Measurements from ENCODE around the gene TGFBR2.
A peak's percentile ranks its signal among the peaks of the same experiment; 100 is the strongest.
"Not testable (repeated sequence)": the region's sequence is repeated elsewhere in the genome, so short reads cannot be mapped to it uniquely, and the experiment has no call there.

The TGFBR2 gene

GRCh38 chr3:30657914-30658313 lies 51.5 kb downstream of the TGFBR2 start:
- no peak for DNase-seq (ENCODE audit: low read depth in 2 of 2)

DNA sequence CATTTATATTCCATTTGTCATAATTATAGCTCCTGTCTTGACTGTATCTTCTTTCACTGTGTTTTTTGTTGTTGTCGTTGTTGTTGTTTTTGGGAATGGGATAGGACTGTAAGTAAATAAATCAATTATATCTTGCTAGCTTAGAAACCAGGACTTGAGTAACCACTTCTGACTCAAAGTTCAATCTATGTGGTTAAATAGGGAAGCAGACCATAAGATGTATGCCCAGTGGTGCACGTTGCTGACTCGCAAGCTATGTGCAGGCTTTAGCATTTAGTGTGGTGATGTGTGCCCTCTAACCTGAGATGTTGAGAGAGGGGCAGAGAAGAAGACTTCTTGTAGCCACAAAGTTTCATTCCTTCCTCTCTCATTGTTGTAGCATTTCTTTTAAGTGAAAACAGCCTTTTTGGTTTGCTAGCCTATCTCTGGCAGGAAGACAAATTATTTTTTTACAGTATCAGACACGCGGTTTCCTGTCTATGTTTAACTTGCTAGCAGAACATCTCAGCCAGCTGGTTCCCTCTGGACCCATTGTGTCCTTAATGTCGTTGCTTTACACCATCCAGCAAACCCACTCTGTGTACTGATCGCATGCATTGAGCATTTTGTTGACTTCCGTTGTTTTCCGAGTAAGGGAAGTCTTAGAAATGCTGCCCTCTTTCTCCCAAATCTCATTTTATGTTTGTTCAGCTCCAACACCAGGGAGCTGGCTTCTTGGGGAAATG lies 52.1 kb downstream of the TGFBR2 start:
- DNase-seq (ENCODE audit: low read depth in 2 of 2): peak in 1 of 2 experiments; percentile 59

DNA sequence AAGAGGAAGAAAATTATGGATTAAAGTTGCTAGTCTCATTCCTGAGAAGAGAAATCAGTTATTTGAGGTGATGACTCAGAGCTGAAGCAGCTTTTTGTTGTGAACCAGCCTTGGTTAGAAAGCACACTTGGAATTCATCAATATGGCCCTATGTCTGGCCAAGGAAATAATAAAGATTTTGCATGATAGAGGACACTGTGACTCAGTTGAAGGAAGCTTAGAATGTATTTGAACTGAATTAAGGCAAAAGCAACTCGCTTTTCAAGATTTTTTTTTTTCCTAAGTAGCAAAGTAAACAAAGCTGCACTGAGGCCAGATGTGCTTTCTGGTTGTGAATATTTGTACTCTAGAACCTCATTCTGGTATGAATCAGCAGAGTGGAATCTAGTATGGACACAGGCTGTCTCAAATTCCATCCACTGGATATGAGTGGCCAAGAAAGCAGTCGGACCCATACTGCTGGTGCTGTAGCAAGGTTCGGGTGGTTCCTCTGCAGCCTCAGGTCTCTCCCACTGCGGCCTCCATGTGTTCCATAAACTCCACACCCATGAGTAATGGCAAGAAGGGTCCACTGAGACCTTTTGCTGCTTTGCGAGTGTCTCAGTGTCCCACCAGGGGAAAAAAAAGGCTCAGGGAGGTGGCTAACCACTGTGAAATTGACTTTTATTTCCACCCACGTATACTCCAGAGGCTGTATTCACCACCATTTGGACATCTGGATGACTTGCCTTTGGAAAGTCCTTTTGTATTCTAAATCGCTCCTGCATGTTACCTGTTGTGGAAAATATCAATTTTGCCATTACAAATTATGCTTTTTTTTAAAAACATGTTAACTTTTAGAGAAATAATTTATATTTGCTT lies 53.1 kb downstream of the TGFBR2 start:
- DNase-seq (ENCODE audit: low read depth in 2 of 2): peak; percentile 94 to 95

DNA sequence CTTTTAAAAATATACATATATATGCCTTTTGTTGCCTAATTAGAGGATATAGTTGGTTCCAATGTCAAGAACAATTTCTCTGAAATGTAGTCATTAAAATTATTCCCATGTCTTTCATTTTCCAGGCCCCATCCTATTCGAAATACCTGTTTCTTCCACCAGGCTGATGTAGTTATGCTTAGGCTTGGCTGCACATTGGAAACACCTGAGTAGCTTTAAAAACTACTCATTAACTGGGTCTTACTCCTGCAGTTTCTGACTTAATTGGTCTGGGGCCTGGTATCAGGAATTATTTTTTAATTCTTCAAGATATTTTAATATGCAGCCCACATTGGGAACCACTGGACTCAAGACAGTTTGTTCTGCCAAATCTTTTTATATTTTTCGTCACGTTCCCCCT lies 53.7 kb downstream of the TGFBR2 start:
- no peak for DNase-seq (ENCODE audit: low read depth in 2 of 2)

DNA sequence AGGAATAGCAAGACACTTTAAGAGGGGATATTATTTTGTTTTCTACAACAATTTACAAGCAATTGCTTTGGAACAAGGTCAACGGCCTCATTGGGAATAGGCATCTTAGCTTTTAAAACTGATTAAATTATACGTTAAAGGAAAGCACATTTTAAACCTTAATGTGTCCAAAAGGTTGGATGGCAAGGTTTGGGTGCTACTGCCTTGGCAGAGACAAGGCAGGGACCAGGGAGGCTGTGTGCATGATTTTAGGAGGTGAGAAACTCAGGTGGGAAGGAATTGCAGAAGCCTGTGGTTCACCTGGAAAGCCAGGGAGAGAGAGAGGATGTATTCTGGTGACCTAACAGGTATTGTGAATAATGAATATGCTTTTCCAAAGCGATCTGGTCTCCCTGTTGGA lies 54.3 kb downstream of the TGFBR2 start:
- DNase-seq (ENCODE audit: low read depth in 2 of 2): no peak

DNA sequence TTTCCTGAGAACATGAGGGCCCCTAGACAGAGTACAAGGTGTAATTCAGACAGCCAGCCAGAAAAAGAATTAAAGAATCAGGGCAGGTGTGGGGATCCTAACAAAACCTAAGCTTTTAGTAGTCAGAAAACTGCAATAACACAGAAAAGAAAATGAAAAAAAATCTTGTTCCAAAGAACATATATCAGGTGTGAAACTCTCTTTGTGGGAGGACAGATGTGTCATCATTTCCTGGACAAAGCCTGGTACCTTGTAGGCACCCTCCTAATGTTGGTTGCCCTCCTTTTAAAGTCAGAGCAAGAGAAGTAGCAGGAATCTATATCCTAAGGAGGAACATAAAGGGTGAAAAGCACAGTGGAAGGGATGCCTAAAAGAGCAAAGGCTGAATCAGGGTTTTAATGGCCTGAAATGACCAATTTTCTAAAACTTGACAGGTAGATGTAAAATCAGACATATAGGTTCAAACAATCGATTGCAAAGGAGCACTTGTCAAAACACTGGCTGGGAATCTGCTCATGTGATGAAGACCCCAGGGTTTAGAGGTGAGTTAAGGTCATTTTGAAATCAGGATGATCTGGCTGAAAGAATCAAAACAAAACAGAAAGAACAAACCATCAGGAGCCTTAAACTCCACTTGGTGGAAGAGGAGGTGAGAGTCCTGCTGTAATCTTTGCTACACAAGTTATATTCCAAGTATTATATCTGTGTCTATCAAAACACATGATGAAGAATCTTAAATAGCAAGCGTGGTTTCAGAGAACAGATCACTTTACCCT lies 54.9 kb downstream of the TGFBR2 start:
- no peak for DNase-seq (ENCODE audit: low read depth in 2 of 2)

DNA sequence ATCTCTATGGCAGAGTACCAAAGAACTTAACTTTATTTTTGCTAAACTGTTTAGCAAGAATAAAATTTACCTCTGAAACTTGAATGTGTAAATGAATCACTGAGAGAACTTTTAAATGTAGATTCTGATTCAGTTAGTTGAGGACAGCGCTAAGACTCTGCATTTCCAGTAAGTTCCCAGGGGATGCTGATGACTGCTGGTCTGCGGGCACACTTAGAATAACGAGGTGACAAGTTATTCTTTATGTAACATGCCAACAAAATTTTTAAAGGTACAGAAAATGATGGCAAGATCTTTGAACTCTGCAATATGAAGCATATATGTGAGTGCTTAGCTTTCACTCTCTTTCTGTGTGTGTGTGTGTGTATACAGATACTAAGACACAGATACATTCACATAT lies 56.4 kb downstream of the TGFBR2 start:
- no peak for DNase-seq (ENCODE audit: low read depth in 2 of 2)

- no peak for DNase-seq (ENCODE audit: low read depth in 2 of 2)
These were observed 57.3 kb downstream of the TGFBR2 start for GRCh38 chr3:30663533-30664241.

- DNase-seq (ENCODE audit: low read depth in 2 of 2): no peak
These were observed 58.1 kb downstream of the TGFBR2 start for GRCh38 chr3:30664459-30664858.

GRCh38 chr3:30664884-30665283 lies 58.5 kb downstream of the TGFBR2 start:
- DNase-seq (ENCODE audit: low read depth in 2 of 2): no peak

GRCh38 chr3:30665539-30665938 lies 59.1 kb downstream of the TGFBR2 start:
- DNase-seq (ENCODE audit: low read depth in 2 of 2): no peak

GRCh38 chr3:30666572-30667279 lies 60.3 kb downstream of the TGFBR2 start:
- no peak for DNase-seq (ENCODE audit: low read depth in 2 of 2)

DNA sequence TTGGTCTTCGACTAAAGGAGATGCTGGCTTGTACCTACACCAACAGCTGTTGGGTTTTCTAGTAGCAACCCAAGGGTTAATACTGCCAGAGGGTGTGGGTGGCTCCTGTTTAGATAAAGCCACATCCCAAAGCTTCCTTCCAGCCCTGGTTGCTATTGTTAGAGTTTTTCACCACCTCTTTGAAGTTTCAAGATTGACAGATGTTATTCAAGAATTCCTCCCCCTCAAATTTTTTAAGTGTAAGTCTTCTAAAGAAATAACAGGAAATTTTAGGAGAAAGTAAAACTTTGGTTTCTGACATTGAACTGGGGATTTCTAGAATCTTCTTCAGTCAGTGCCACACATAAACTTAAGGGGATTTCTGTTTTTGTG lies 60.9 kb downstream of the TGFBR2 start:
- no peak for DNase-seq (ENCODE audit: low read depth in 2 of 2)

DNA sequence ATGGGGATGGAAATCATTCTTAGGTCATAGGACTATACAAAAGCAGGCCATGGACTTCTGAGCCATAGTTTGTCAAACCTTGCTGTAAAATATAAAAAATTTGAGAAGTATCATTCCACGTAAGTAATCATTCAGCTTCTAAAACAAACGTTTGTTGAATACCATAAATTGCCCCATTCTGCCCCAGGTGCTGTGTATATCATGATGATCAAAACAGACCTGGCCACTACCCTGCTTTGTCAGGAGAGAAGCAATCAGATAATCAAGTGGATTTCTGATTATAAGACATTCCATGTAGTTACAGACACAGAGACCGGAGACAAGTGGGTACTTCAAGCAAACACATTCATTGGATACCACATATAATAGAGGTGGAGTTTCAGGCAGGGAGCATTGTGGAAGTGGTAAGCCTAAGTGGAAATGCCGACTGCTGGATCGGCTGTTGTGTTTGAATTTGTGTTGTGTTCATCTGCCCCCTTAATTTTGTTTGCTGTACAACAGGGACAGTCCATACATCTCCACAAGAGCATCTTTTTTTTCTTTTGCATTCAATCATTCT lies 61.7 kb downstream of the TGFBR2 start:
- no peak for DNase-seq (ENCODE audit: low read depth in 2 of 2)

DNA sequence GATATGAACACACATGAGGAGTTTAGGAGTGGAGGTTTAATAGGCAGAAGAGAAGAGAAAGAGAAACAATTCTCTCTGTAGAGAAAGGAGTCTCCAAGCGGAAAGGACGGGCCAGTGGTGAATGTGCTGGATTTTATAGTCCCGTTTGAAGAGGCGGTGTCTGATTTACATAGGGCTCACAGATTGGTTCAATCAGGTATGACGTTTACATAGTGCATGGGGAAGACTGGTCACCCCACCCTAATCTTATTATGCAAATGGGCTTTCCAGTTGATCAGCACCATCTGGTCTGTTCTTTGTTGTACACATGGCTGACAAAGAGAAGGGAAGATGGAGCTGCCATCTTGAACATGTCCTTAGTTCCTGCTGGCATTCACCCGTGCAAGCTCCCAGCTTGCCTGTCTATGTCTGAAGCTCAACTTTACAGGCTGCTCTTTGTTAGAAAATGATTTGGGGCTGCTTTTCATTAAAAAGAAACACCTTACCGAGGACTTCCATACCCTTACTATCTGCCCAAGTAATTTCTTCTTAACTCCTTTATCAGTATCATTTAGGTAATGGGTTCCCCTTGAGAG lies 63.0 kb downstream of the TGFBR2 start:
- not testable (repeated sequence) for DNase-seq (ENCODE audit: low read depth in 2 of 2)

DNA sequence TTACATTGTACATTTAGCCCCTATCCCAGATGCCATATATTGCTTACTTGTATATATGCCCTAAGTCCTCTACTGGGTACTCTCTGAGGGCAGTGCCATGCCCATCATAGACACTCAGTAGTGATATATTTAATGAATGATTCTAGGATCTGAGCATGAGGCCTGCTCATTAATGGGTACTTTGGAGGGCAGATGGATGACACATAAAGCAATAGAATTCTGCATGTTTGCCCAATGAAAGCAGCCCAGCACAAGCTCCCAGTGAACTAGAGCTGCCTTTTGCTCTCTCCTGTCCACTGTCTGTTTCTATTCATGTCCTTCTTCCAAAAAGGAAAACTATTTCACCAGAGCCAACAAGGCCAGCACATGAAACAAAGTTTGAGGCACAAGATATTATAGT lies 63.9 kb downstream of the TGFBR2 start:
- DNase-seq (ENCODE audit: low read depth in 2 of 2): no peak

GRCh38 chr3:30671527-30672286 lies 65.3 kb downstream of the TGFBR2 start:
- no peak for DNase-seq (ENCODE audit: low read depth in 2 of 2)

GRCh38 chr3:30672287-30672735 lies 65.9 kb downstream of the TGFBR2 start:
- no peak for DNase-seq (ENCODE audit: low read depth in 2 of 2)

GRCh38 chr3:30672959-30673358 lies 66.6 kb downstream of the TGFBR2 start:
- no peak for DNase-seq (ENCODE audit: low read depth in 2 of 2)
